Breast epithelium (tissue), 3 donors: ENCODE results near the gene PFKL.

Source experiments
- CTCF ChIP-seq, 3 donors: fragments of 450-650 bp; IDR thresholded peaks; one replicate each; pipeline ENCODE4 v1.5.1; 2016 to 2017; ENCODE audit warnings: antibody characterized with exemption in 3 of 3, mild to moderate bottlenecking in 3 of 3, moderate library complexity in 3 of 3
- POLR2A ChIP-seq: fragments of 450-650 bp; IDR thresholded peaks from one replicate; pipeline ENCODE4 v1.6.1; 2016; ENCODE audit warnings: antibody characterized with exemption, mild to moderate bottlenecking, moderate library complexity
- POLR2AphosphoS5 ChIP-seq, 3 donors: sonication (generic); formaldehyde crosslinking; IDR thresholded peaks; one replicate each; pipeline ENCODE4 v1.6.1; 2017; ENCODE audit warnings: antibody characterized with exemption in 3 of 3

- TF ChIP-seq POLR2AphosphoS5 (IDR thresholded peaks at IDR 0.05), result no peak
- TF ChIP-seq CTCF (IDR thresholded peaks at IDR 0.05), result no peak
- no peak for TF ChIP-seq POLR2A
Measured at GRCh38 chr21:44259082-44259705, 40.7 kb upstream of the PFKL start.
